Astrocyte (in vitro differentiated cells and primary cell): ENCODE results near the gene PRR29. TPM values are rescaled to one million over a fixed set of nuclear protein-coding genes. Genes with fewer than 3 reads are reported as not detected.

Source experiments
- DNase-seq: peaks from one replicate; pipeline ENCODE4 v3.0.0-alpha.2; 2010; ENCODE audit warnings: low read depth
- FAIRE-seq: peaks from 2 replicates; lab custom pipeline; 2011; peaks lifted over from hg19 to GRCh38; lab: Jason Lieb, UNC
- H2AFZ ChIP-seq: 2 replicates; pipeline ENCODE4 v1.6.0; 2012; ENCODE audit warnings: low read depth, low read length, inconsistent platforms
- H3K27ac ChIP-seq: 2 replicates; pipeline ENCODE4 v1.5.1; 2011; ENCODE audit warnings: low read depth, low read length, inconsistent platforms
- H3K27me3 ChIP-seq: 2 replicates; pipeline ENCODE4 v1.6.0; 2011; ENCODE audit warnings: low read length, inconsistent platforms; ENCODE audit not compliant: insufficient read depth
- H3K36me3 ChIP-seq: 2 replicates; pipeline ENCODE4 v1.5.1; 2011; ENCODE audit warnings: low read length, inconsistent platforms; ENCODE audit not compliant: insufficient read depth
- H3K4me1 ChIP-seq: 2 replicates; pipeline ENCODE4 v1.5.1; 2011; ENCODE audit warnings: low read length, inconsistent platforms; ENCODE audit not compliant: insufficient read depth
- H3K4me2 ChIP-seq: 2 replicates; pipeline ENCODE4 v1.6.0; 2012; ENCODE audit warnings: low read length, inconsistent platforms
- H3K4me3 ChIP-seq: 2 replicates; pipeline ENCODE4 v1.5.1; 2011; ENCODE audit warnings: low read depth, mild to moderate bottlenecking, low read length, inconsistent platforms; ENCODE audit not compliant: insufficient read depth
- H3K79me2 ChIP-seq: 2 replicates; pipeline ENCODE4 v1.6.0; 2012; ENCODE audit warnings: mild to moderate bottlenecking, low read length, inconsistent platforms; ENCODE audit not compliant: insufficient read depth
- H3K9ac ChIP-seq: 2 replicates; pipeline ENCODE4 v1.6.0; 2012; ENCODE audit warnings: mild to moderate bottlenecking, low read length, inconsistent platforms
- H3K9me3 ChIP-seq: 2 replicates; pipeline ENCODE4 v1.5.1; 2012; ENCODE audit warnings: low read depth, mild to moderate bottlenecking, low read length, inconsistent platforms; ENCODE audit not compliant: insufficient read depth
- H4K20me1 ChIP-seq: 2 replicates; pipeline ENCODE4 v1.6.0; 2012; ENCODE audit warnings: low read length, inconsistent platforms; ENCODE audit not compliant: insufficient read depth
- H3K27ac Mint-ChIP-seq: one replicate; pipeline ENCODE4 v1.8.0; 2021; ENCODE audit warnings: mild to moderate bottlenecking, mixed read lengths; ENCODE audit not compliant: unreplicated experiment
- H3K27me3 Mint-ChIP-seq: one replicate; pipeline ENCODE4 v1.8.0; 2021; ENCODE audit warnings: low read depth, mixed read lengths; ENCODE audit not compliant: unreplicated experiment
- H3K36me3 Mint-ChIP-seq: one replicate; pipeline ENCODE4 v1.8.0; 2021; ENCODE audit warnings: low read depth, mixed read lengths; ENCODE audit not compliant: unreplicated experiment
- H3K4me1 Mint-ChIP-seq: one replicate; pipeline ENCODE4 v1.8.0; 2021; ENCODE audit warnings: low read depth, mixed read lengths; ENCODE audit not compliant: unreplicated experiment
- H3K4me3 Mint-ChIP-seq: one replicate; pipeline ENCODE4 v1.8.0; 2021; ENCODE audit warnings: mild to moderate bottlenecking, moderate library complexity, mixed read lengths; ENCODE audit not compliant: unreplicated experiment
- H3K9me3 Mint-ChIP-seq: one replicate; pipeline ENCODE4 v1.8.0; 2021; ENCODE audit warnings: mild to moderate bottlenecking, mixed read lengths; ENCODE audit not compliant: unreplicated experiment
- CTCF ChIP-seq: IDR thresholded peaks from 2 replicates; pipeline ENCODE4 v1.5.1; 2011; ENCODE audit warnings: low read depth, mild to moderate bottlenecking, inconsistent platforms, low read length, moderate library complexity; ENCODE audit not compliant: insufficient read depth
- EZH2 ChIP-seq: IDR thresholded peaks from 2 replicates; pipeline ENCODE4 v1.6.1; 2012; ENCODE audit warnings: mild to moderate bottlenecking, low read length, inconsistent platforms; ENCODE audit not compliant: insufficient read depth
- total RNA-seq: library from RNA; stranded (reverse); gene quantifications from 2 replicates; pipeline ENCODE4 v1.2.1, GENCODE V29; 2021

The PRR29 gene
- total RNA-seq, 1 donor from 2014 or later, result 0.54 TPM

DNA sequence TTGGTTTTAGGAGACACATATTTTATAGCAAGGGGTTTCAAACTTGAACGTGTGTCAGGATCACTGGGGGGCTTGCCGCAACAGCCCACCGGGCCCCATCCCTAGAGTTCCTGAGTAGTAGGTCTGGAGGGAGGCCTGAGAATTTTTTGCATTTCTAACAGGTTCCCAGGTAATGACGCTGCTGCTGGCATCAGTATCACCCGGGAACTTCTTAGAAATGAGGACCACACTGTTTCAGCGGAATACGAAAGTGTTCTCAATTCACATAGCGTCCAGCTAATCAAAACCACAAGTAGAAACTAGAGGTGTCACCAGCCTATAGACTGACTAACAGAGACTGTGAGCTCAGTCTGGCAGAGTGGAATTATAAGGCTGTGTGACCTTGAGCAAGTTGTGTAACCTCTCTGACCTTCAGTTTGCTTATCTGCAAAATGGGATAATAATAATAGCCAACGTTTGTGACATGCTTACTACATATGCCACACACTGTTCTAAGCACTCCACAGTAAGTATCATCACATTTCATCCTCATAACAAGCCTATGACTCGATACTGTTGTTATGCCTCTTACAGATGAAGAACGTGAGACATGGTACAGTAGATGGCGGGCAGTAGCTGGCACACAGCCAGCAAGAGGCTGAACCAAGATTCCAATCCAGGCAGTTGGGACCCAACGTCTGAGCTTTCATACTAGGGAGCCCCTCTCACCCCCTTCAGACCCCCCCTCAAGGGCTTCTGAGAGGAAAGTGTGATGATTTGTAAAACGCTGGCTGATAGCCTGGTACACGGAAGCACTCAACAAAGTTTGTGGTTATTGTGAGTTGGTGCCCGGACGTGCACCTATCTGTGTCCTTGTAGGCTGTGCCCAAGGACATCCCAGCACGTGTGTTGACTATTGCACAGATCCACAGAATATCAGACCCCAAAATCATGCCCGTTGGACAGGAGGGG, 26.9 kb downstream of the PRR29 start:
- Mint-ChIP-seq H3K36me3 (no peaks in the 10 kb centered on the region), H3K27me3 (peaks cover 13% of the 10 kb centered on the region), H3K9me3 (no peaks in the 10 kb centered on the region), H3K4me3 (no peak overlapping the region), H3K27ac (no peak overlapping the region), H3K4me1 (no peaks in the 10 kb centered on the region)
- FAIRE-seq, result no peak
- no peaks in the 10 kb centered on the region for H3K36me3 ChIP-seq
- H3K27me3 ChIP-seq, result no peaks in the 10 kb centered on the region
- no peaks in the 10 kb centered on the region for H3K9me3 ChIP-seq
- H4K20me1 ChIP-seq, result no peaks in the 10 kb centered on the region
- H3K27ac ChIP-seq, result no peak overlapping the region
- TF ChIP-seq CTCF (no peak), EZH2 (no peak)
- H3K9ac ChIP-seq, result no peak overlapping the region
- H2AFZ ChIP-seq, result no peak overlapping the region
- H3K4me2 ChIP-seq, result no peak overlapping the region
- no peak overlapping the region for H3K4me3 ChIP-seq
- no peak for DNase-seq
- no peaks in the 10 kb centered on the region for H3K79me2 ChIP-seq
- no peaks in the 10 kb centered on the region for H3K4me1 ChIP-seq

- Mint-ChIP-seq H3K27me3 (peaks cover 13% of the 10 kb centered on the region), H3K4me1 (no peaks in the 10 kb centered on the region), H3K4me3 (no peak overlapping the region), H3K9me3 (no peaks in the 10 kb centered on the region), H3K36me3 (no peaks in the 10 kb centered on the region), H3K27ac (no peak overlapping the region)
- no peaks in the 10 kb centered on the region for H4K20me1 ChIP-seq
- H3K4me2 ChIP-seq, result peak overlapping the region; percentile 40
- peak overlapping the region; percentile 41 for H2AFZ ChIP-seq
- DNase-seq, result peak; percentile 30
- H3K79me2 ChIP-seq, result no peaks in the 10 kb centered on the region
- H3K27me3 ChIP-seq, result no peaks in the 10 kb centered on the region
- H3K9me3 ChIP-seq, result no peaks in the 10 kb centered on the region
- FAIRE-seq, result no peak
- H3K27ac ChIP-seq, result no peak overlapping the region
- no peaks in the 10 kb centered on the region for H3K36me3 ChIP-seq
- TF ChIP-seq CTCF (peak; percentile 86), EZH2 (no peak)
- H3K4me1 ChIP-seq, result no peaks in the 10 kb centered on the region
- H3K9ac ChIP-seq, result no peak overlapping the region
- no peak overlapping the region for H3K4me3 ChIP-seq
These were observed 27.7 kb downstream of the PRR29 start for GRCh38 chr17:64025732-64026294.
